DMS79 (cell line): ENCODE data around the gene CISD1.
"Not testable (repeated sequence)": the region's sequence is repeated elsewhere in the genome, so short reads cannot be mapped to it uniquely, and the experiment has no call there.

ENCODE experiments used
- DNase-seq: peaks from one replicate; lab custom pipeline; 2025; lab: John Stamatoyannopoulos, UW

CISD1 gene

DNA sequence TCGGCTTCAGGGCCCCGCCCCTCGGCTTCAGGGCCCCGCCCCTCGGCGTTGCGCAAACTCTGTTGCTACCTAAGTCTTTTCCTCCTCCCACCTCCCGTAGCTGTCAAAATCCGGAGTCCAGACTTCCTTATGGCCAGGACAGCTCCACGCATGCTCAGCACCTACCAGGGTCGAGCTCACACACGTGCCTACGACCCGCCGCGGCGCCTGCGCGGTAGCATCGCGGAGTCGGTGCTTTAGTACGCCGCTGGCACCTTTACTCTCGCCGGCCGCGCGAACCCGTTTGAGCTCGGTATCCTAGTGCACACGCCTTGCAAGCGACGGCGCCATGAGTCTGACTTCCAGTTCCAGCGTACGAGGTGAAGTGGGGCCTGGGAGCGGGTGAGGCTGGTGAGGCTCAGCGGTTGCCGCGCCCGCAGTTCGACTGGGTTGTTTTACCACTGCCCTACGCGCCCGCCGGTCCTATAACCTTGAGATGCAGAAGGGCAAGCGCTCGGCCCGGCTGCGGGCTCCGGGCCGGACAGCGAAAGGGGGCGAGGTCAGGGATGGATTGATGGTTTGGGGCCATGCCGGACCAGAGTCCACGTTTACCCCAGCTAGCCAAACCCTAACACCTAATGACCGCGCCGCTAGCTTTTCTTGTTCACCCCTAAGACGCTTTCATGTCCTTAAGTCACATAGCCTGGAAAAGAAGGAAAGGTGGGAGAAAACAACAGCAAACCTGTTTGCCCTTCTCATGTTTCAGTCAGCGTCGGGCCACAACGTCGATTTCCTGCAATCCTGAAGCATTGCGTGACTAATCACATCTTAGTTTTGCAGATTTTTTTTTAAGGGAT, at the start of gene CISD1:
Gene CISD1 (plus strand): TSS at position 217 of the 836 bp plus-strand sequence. CDS start 112 bp downstream, at position 329.
- peak; percentile 88 for DNase-seq

DNA sequence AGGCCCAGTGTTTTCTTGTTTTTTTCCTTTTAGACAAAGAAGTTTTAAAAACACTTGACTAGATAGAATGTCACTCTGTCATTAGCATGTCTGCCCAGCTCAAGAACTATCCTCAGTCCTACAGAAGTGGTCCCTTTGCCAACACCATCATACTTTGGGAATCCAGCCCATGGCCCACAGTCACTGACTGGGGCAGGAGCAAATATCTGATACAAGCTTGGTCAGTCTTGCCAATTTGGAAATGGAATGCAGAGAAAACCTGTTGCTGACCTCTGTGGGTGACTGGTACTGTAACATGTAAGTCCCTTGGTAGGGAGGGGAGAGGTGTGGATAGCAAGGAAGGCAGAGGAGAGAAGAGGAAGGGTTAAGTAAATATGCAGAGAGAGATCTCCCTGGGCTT, 49.1 kb upstream of the CISD1 start:
- DNase-seq: no peak

DNA sequence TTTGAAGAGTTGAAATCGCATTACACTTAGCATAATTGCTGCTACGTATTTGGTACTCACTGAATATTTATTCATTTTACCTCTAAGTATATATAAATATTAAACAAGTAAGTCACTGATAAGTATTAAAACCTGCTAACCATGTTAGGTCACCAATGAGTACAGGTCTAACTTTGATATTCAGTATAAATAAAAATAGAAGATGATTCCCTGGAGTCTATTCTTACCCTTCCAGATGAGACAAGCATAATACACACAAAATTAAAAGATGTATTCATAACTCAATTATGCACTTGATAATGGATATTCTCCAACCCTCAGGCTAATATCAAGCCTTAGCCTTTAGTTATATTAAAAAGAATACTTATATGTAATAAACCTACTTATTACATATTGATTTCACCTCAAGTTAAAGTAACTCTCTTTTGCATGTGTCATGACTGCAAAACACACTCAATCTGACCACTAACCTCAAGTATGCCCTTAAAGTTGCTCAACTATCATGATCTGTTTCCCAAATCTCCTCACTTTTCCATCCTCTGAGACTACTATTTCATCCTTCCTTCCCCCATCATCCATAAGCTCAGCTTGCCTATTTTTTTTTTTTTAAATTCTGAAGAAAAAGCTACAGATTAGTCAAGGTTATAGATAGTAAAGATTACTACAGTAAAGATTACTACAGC, 48.1 kb upstream of the CISD1 start:
- no peak for DNase-seq

DNA sequence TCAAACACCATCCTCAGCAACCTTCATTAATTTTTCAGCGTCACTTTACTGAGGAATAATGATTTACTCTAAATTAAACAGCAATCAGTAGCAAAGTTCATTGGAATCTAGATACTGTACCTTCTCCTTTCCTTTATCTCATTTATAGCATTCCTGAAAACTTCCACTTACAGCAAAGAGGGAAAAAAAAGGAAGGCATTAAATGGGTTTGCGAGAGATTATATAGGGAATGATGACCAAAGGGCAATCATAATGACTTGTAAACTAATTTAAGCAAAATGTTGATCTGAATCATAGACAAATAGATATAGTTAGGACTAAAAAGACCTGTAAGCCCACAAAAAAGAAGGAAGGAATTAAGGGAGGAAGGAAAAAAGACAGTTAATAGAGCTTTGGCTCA, 43.3 kb upstream of the CISD1 start:
- no peak for DNase-seq

DNA sequence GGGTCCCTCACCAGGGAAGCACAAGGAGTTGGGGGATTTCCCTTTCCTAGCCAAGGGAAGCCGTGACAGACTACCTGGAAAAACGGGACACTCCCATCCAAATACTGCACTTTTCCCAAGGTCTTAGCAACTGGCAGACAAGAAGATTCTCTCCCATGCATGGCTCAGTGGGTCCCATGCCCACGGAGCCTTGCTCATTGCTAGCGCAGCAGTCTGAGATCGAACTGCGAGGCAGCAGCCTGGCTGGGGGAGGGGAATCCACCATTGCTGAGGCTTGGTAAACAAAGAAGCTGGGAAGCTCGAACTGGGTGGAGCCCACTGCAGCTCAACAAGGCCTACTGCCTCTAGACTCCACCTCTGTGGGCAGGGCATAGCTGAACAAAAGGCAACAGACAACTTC, 39.1 kb upstream of the CISD1 start:
- DNase-seq: not testable (repeated sequence)

DNA sequence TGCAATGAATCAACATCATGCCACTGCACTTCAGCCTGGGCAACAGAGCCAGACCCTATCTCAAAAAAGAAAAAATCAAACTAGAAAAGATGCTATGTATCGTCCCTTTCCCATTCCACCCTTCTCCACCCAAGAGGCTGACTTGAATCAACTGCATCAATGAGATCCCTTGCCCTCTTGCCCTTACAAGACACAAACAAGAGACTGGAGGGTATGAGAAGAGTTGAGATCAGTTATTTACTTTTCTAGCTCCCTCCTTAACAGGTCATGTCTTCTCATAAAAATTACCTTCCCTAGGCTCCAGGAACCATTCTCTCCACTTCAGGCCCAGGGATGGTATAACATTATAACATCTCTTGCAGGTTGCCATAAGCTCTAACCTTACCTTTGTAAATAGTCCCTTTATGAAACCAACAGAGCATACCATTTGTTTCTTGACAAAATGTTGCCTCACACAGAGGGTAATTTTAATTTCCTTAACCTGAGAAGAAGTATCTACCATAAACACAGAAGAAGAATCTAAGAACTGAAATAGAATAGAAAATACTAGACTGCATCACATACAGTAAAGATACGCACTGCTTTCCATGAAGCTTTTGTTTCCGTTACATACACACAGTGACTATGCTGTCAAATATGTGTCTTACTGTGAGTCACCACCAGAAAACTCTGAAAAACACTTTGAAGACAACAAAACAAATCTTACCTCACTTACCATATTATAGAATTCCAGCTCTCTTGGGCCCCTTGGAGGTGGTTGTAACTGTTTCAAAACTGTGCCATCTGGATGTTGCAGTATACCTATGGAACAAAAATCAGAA, 31.7 kb upstream of the CISD1 start:
- no peak for DNase-seq

DNA sequence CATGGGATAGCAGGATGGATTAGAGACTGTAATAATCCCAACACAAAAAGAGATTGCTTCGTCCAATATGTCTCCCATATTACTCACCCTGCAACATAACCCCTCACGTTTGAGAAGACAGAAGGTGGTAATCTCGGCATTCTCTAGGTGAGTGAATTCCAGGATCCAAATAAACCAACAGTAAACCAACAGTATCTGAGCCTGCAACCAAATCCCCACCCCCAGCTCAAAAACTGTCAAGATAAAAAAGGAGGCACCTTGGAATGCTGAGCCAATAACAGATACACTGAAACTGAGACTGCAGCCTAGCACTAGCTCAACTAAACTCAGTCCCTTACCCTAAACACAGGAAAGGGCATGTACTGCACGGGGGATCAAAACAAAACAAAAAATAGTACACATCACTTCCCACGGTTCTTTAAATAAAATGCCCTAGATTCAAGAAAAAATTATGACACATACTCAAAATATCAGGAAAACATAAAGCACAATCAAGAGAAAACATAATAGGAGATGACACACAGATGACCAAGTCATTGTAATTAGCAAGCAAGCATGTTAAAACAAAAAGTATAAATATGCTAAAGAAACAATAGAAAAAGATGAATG, 29.3 kb upstream of the CISD1 start:
- no peak for DNase-seq

DNA sequence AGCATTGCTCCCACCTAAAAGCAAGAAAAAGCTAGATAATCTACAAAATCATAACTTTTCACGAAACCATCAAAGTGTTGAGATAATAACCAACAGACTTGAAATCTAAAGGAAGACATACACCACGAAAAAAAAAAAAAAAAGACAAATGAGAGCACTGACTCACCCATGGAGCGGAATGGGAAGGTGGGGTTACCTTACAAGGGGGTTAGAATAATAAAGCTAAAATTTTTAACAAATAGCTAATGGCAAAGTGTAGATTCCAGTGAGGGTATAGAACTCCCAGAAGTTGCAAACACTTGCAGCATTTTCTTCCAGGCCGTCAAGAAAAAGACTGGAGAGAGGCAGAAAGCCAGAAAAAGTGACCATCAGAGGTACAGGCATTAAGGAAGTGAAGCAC, 28.4 kb upstream of the CISD1 start:
- no peak for DNase-seq

DNA sequence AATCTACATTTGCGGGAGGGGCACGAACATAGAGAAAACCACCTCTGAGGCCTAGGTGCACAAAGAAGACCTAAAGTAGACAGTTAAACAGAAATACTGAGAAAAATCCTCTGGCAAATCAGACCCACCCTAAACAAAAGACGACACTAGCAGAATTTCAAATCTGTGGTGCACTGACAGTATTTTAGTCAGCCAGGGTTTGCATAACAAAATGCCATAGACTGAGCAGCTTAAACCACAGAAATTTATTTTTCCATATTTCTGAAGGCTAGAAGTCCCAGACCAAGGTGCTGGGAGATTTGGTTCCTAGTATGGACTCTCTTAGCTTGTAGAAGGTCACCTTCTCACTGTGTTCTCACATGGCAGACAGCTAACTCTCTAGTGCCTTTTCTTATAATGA, 27.6 kb upstream of the CISD1 start:
- no peak for DNase-seq

DNA sequence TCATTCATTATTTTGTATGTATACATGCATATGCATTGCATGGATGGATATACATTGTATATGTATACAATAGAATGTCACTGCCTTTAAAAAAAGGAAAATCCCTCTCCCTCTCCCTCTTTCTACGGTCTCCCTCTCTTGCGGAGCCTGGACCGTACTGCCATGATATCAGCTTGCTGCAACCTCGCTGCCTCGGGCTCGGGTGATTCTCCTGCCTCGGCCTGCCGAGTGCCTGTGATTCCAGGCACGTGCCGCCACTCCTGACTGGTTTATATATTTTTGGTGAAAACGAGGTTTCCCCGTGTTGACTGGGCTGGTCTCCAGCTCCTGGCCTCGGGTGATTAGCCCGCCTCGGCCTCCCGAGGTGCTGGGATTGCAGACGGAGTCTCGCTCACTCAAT, 25.7 kb upstream of the CISD1 start:
- DNase-seq: no peak

DNA sequence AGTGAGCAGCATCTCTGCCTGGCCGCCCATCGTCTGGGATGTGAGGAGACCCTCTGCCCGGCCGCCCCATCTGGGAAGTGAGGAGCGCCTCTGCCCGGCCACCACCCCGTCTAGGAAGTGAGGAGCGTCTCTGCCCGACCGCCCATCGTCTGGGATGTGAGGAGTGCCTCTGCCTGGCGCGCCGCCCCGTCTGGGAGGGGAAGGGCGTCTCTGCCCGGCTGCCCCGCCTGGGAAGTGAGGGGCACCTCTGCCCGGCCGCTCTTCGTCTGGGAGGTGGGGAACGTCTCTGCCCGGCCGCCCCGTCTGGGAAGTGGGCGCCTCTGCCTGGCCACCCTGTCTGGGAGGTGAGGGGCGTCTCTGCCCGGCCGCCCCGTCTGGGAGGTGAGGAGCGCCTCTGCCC, 25.2 kb upstream of the CISD1 start:
- not testable (repeated sequence) for DNase-seq

DNA sequence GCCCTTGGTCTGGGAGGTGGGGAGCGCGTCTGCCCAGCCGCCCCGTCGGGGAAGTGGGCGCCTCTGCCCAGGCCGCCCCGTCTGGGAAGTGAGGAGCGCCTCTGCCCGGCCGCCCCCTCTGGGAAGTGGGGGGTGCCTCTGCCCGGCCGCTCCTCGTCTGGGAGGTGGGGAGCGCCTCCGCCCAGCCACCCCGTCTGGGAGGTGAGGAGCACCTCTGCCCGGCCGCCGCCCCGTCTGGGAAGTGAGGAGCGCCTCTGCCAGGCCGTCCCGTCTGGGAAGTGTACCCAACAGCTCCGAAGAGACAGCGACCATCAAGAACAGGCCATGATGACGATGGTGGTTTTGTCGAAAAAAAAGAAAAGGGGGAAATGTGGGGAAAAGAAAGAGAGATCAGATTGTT, 24.7 kb upstream of the CISD1 start:
- not testable (repeated sequence) for DNase-seq

DNA sequence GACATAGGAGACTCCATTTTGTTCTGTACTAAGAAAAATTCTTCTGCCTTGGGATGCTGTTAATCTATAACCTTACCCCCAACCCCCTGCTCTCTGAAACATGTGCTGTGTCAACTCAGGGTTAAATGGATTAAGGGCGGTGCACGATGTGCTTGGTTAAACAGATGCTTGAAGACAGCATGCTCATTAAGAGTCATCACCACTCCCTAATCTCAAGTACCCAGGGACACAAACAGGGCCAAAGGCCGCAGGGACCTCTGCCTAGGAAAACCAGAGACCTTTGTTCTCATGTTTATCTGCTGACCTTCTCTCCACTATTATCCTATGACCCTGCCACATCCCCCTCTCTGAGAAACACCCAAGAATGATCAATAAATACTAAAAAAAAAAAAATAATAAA, 24.3 kb upstream of the CISD1 start:
- not testable (repeated sequence) for DNase-seq

DNA sequence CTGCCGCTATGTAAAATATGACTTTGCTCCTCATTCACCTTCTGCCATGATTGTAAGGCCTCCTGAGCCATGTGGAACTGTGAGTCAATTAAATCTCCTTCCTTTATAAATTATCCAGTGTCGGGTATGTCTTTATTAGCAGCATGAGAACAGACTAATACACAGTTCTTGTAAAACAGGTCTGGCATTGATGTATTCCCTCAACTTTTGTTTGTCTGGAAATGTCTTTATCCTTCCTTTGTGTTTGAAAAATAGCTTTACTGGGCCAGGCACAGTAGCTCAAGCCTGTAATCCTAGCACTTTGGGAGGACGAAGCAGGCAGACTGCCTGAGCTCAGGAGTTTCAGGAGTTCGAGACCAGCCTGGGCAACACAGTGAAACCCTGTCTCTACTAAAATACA, 15.8 kb upstream of the CISD1 start:
- no peak for DNase-seq

DNA sequence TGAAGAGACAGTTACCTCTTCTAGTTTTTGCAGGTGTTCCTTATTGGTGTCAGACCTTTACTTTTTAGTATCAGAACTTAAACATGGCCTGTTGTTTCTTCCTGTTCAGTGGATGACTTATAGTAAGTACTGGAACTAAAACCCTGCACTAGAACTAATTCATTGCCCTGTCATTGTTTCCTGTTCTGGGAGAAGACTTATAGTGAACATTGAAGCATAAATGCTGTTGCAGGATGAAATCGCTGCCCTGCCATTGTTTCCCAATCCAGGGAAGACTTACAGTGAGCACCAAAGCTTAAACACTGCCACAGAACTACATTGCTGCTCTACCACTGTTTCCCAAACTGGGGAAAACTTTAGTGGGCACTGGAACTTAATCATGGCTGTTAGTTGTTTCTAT, 14.3 kb upstream of the CISD1 start:
- DNase-seq: no peak

DNA sequence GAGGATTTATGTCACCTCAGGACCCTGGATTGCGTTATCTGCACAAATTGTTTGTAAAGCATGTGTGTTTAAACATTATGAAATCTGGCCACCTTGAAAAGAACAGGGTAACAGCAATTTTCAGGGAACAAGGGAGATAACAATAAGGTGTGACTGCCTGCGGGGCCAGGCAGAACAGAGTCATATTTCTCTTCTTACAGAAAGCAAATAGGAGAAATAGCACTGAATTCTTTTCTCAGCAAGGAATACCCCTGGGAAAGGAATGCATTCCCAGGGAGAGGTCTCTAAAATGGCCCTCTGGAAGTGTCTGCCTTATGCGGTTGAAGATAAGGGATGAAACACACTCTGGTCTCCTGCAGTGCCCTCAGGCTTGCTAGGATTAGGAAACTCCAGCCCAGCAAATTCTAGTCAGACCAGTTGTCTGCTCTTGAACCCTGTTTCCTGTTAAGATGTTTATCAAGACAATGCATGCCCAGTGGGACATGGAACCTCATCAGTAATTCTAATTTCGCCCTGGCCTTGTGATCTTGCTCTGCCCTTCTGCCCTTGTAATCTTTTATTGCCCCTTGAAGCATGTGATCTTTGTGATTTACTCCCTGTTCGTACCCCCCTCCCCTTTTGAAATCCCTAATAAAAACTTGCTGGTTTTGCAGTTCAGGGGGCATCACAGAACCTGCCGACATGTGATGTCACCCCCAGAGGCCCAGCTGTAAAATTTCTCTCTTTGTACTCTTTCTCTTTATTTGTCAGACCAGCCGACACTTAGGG, 12.8 kb upstream of the CISD1 start:
- not testable (repeated sequence) for DNase-seq

DNA sequence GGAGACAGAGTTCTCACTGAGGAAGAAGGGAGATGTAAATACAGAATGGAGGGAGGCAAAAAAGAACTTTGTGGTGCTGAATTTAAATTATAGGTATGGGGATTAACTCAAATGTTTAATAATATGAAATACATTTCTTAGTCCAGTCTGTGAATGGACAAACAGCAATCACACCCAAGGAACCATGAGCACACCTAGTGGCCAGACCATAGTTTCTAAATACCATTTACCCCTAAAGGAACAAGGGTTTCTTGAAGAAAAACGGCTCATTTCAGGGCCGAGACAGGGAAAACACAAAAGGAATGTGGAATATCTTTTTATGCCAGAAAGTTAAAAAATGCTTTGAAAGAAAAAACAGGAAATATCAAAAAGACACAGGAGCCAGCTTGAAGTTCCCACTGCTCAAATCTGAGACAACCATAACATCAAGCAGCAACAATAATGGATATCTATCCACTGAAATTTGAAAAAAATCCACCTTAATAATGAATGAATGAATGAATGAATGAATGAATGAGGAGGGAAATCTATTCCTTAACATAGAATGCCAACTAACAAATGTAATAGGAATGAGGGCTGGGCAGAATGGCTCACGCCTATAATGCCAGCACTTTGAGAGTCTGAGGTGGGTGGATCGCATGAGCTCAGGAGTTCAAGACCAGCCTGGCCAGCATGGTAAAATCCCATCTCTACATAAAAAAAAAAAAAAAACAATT, 9.8 kb upstream of the CISD1 start:
- no peak for DNase-seq

DNA sequence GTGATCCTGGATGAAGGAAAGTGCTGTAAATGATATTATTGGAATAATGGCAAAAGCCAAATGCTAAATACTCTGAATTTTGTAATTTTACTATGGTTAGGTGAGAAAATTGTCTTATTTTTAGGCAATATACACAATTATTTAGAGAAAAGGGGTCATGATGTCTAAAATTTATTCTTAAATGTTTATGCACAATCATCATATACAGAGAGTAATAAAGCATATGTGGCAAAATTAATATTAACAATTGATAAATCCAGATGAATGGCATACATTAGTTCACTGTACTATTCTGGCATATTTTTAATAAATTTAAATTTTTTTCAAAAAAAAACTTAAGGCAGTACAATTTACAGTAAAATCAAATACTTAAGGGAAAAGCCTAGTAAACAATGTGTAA, 8.6 kb upstream of the CISD1 start:
- no peak for DNase-seq

DNA sequence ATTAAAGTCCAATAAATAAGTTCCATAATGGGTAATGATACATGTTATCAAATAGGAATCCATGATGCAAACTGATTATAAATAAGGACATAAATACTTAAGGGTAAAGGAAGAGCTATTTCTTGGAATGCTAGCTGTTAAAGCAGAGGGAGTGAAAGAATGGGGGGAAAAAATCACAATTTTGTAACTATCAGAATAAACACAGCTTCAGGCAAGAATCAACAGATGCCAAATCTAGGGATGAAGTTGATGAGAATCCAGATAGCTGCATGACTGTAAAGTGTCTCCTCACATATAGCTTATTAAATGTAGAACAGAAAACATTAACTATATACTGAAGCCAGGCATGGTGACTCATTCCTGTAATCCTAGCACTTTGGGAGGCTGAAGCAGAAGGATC, 6.2 kb upstream of the CISD1 start:
- DNase-seq: no peak

DNA sequence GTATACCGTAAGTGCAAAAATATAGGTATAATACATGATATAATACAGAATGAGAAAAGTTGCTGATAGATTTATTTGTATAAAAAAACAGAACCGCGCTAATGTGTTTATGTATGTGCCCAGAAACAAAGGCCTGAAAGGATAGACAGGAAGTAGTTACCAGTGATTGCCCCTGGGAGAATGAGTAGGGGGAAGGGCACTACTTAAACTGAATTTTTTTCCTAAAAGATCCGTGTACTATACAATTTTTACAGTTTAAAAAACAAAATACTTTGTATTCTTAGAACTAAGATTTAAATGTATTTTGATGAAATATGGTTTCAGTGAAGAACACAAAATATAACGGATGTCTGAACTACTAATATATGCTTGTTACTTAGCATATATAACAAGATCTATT, 4.2 kb upstream of the CISD1 start:
- no peak for DNase-seq

DNA sequence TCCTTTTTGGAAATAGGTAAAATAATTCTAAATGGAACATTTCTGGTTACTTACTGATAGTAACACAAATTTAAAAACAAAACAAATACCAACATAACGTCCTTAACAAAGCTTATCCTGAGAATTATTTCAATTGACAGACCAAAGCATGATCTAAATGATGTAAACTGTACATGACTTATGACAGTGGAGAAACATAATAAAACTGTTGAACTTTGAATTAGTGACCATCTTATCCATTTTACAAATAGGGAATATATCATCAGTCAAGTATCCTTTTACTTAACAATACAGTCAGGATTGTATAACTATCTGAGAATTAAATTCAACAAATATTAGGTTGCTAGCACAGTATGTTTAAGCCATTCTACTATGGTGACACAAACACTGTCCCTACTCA, 3.7 kb upstream of the CISD1 start:
- DNase-seq: no peak
